NCI-H1417 treated with DMSO at 0.1 percent for 48 hours (cell line): ENCODE results near the gene LPCAT3.
"Not testable (repeated sequence)": the region's sequence is repeated elsewhere in the genome, so short reads cannot be mapped to it uniquely, and the experiment has no call there.

Source experiments
- DNase-seq: peaks from one replicate; lab custom pipeline; 2025; lab: John Stamatoyannopoulos, UW

LPCAT3 gene

DNA sequence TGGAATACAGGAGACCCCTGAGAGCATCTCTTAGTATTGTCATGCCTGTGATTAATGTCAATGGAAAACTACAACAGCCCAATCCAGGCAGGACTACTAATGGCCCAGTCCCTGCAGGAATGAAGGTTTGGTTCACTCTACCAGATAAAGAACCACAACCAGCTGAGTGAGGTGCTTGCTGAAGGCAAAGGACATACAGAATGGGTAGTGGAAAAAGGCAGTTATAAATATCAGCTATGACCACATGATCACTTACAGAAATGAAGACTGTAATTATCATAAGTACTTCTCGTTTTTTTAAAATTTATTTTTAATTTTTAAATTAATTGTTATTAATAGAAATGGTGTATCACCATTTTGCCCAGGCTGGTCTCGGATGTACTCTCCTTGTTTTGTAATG lies 17.2 kb upstream of the LPCAT3 start:
- DNase-seq, result no peak

DNA sequence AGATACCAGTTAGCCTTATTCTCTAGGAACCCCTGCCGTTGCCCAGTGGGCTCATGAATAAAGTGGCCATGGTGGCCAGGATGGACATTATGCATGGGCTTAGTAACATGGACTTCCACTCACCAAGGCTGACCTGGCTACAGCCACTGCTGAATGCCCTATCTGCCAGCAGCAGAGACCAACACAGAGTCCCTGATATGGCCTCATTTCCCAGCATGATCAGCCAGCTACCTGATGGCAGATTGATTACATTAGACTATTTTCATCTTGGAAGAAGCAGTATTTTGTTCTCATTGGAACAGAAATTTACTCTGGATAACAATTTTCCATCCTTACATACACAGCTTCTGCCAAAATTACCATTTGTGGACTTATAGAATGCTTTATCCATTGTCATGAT lies 16.2 kb upstream of the LPCAT3 start:
- no peak for DNase-seq

DNA sequence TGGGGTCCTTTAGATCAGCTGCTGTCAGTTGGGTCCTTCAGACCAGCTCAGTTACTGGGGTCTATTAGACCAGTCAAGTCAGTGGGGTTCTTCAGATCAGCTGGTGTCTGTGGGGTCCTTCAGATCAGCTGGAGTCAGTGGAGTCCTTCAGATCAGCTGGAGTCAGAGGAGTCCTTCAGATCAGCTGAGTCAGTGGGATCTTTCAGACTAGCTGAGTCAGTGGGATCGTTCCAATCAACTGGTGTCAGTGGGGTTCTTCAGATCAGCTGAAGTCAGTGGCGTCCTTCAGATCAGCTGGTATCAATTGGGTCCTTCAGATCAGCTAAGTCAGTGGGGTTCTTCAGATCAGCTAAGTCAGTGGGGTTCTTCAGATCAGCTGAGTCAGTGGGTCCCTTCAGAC lies 14.7 kb upstream of the LPCAT3 start:
- DNase-seq, result no peak

DNA sequence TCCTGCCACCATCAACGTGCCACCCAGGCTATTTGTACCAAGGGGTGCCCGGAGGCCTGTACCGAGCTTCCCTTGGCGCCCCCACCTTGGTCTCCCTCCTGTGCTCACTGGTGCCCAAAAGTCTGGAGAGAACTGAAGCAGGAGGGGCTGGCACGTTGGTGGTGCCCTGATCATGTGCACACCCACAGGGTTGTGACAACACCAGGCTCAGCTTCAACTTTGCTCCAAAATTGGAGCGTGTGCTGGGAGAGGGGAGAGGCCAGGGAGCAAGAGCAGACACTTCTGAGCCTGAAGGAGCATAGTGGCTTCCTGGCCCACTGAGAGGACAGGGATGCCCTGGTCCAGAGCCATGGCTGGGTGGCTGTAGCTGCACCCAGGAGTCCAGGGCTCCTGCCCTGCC lies 13.0 kb upstream of the LPCAT3 start:
- no peak for DNase-seq

DNA sequence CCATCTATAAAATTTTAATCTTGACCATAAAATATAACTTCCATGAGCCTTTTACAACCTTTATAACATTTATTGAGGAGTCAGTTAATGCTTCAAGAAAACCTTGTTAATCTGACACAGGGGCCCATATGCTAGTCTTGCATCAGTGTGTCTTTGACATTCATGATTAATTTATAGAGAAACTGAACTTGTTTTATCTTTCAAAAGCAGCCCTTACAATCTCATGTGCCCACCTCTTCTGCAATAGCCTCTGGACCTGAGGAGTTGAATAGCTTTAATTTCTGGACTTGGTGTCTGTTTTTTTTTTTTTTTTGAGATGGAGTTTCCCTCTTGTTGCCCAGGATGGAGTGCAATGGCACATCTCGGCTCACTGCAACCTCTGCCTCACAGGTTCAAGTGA lies 8.6 kb upstream of the LPCAT3 start:
- no peak for DNase-seq

DNA sequence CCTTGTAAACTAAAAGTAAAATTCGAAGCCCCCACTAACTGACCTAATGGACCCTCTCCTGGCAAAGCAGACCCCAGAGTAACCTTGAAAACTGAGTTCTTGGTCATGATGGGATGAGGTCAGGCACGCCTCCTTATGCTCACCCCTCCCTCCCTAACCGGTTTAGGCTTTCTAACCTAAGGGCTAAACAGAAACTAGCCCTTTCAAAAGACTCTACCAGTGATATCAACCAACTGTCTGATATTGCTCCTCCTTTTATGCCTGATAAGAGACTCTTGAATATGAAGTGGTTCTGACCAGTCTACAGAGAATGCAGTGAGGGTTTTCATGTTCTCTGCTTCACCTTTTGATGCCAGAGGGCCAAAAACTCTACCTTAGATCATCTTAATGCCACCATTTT lies 4.8 kb upstream of the LPCAT3 start:
- no peak for DNase-seq

DNA sequence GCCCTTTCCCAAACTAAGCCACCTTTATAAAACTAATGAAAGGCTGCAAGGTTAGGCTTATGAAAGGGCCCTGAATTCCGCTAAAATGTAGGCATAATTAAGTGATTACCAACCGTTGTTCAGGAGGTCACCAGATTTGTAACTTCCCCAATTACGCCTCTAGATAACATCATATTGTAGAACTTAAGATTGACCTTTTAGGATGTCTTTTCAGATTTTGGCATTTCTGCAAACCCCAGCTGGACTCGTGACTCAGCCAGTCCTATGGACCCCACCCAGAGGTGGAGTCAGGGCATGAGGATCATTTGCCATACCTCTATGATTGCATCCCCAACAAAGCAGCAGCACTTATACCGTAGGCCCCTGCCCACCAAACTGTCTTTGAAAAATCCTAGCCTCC lies 3.7 kb upstream of the LPCAT3 start:
- DNase-seq, result no peak

DNA sequence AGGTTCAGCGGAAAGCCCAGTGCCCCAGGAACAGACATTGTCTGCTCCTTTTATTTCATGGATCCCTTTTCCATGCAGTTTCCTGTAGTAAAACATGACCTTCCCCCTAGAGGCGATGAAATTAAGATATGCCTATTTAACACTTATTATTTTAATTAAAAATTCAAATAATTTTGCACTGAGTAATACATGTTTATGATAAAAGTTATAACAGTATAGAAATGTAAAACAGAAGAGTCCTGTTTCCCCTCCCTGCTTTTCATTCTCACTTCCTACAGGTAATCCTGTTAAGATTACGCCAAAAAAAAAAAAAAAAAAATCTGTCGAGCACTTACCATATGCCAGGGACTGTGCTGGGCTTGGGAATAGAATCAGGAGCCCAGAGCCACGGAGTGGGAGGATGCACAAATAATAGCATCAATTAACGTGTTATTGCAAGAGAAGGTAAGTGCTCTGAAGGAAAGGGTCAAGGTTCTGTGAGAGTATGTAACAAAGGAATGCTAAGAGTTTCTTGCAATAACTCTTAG lies 830 bp upstream of the LPCAT3 start:
- no peak for DNase-seq

DNA sequence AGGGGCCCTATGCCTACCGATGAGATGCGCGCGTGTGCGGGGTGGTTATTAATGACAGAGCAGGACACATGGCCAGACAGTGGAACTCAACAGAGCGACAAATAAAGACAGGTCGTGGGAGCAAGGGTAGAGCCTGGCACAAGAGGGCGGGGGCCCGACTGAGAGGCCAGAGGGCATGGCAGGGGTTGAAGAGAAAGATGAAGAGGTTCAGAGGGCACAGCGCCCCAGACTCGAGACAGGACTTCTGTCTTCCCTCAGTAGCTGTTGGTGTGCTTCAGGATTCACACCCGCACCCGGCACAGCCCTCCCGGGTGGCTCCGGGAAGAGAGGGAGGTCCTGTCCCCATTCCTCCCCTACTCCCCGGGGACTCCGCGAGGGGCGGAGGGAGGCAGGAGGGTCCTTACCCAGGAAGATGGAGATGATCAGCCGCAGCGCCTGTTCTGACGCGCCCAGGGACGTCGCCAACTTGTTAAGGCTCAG lies 366 bp downstream of the LPCAT3 start:
- DNase-seq, result no peak

DNA sequence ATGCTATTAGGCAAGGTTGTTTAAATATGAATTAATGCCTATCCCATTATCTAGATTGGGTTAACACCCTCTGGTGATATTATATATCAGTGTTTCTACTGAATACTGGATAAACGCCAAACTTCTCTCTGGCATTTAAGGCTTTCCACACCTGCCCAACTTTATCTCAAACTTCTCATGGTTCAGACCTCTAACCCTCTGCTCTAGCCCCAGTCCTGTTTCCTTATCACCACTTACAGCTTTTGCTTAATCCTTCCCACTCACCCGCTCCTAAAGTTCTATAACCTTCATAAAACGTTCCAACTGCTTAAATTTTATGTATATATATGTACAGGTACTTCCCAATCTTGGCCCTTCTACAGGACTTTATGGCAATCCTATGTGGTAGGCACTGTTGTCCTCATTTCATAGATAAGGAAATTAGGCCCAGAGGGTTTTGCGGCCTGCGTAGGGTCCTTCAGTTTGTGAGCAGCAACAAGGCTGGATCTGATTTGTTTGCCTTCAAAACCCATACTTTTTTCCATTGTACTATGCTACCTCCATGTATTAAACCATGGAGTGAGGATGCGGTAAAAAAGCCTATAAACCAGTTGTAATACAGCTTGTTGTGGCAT lies 1.2 kb downstream of the LPCAT3 start:
- DNase-seq, result no peak

DNA sequence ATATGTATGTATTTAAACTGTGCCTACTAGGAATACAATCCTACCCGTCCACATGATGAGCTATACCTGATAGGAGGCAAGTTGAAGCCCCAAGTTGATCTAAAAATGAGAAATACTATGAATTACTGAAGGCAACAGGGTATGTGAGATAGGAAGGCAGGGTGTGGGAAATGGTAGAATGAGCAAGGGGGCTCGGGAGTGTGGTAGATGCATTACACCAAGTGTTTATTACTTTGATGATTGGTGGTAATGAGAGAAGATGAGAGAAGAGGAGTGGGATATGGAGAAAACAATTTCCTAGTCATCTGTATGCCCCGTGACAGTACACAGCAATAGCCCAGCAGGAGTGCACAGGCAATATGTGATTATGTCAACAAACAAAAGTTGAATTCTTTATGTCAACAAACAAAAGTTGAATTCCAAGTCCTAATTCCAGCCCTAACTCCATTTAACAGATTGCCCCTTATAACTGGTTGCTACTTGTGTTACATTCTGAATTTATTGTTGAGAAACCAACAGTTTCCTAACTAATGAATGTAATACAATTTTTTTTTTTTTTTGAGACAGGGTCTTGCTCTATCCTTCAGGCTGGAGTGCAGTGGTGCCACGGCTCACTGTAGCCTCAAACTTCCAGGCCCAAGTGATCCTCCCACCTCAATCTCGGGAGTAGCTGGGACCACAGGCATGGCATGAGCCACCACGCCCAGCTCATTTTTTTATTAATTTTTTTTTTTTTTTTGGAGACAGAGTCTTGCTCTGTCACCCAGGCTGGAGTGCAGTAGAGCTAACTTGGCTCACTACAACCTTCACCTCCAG lies 2.5 kb downstream of the LPCAT3 start:
- DNase-seq, result no peak

DNA sequence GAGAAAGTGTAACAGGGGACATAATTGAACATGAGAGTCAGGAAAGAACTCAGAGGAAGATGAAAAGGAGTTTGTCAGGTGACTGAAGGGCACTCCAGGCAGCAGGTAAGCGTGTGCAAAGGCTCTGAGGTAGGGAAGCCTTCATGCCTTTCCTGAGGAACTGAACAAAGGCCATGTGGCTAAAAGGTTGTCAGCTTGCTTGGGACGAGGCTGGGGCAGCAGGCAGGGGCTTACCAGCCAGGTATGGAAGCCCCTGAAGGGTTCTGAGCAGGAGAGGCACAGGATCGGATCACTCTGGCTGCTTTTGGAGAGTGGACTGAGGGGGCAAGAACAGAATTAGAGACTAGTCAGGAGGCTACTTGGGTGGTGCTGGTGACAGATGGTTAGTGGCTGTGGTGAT lies 5.2 kb downstream of the LPCAT3 start:
- no peak for DNase-seq

DNA sequence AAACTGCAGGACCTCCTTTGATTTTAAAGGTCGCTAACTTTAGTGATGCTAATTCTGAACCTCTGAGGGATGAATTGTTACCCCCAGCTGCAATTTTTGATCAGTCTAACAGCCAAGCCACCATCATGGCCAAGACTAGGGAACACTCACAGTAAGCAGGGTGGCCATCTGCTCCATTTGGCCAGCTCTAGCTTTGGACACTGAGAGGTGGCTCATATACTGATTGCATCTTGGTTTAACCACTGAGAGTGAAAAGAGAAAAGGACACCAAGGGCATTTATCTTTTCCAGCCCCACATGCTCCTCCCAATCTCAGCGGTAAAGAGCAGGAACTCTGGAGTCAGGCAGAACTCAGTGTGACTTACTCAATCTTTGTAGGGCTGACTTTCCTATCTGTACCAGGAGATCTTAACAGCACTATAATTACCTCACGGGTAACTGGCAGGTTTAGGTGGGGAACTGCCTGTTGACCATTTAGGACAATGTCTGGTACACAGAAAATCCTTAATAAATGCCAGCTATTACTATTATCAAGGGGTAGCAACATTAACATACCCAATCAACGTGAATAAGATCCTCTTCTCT lies 6.2 kb downstream of the LPCAT3 start:
- DNase-seq, result no peak

DNA sequence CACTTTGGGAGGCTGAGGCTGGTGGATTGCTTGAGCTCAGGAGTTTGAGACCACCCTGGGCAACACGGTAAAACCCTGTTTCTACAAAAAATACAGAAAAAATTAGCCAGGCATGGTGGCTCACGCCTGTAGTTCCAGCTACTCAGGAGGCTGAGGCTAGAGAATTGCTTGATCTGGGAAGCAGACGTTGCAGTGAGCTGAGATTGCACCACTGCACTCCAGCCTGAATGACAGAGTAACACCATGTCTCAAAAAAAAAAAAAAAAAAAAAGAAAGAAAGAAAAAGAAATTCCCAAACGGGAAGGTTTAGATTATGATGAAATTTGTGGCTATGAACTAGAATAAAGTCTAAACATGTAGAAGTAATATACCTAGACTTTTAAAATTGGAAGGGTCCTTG lies 6.9 kb downstream of the LPCAT3 start:
- not testable (repeated sequence) for DNase-seq

DNA sequence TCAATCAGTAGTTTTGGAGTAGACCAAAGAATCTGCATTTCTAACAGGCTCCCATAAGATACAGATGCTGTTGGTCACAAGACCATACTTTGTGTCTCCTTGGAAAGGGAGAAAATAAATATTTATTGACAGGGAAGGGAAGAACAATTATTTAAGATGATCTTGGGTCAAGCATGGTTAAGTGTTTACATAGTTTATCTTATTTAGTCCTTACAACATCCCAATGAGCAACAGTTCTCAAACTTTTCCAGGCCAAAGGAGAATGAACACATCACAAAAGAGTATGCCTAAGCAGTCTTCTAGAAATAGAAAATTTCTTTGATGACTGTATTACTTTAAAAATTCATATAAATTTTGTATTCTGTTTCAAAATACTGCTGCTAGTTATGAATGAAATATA lies 8.8 kb downstream of the LPCAT3 start:
- no peak for DNase-seq

DNA sequence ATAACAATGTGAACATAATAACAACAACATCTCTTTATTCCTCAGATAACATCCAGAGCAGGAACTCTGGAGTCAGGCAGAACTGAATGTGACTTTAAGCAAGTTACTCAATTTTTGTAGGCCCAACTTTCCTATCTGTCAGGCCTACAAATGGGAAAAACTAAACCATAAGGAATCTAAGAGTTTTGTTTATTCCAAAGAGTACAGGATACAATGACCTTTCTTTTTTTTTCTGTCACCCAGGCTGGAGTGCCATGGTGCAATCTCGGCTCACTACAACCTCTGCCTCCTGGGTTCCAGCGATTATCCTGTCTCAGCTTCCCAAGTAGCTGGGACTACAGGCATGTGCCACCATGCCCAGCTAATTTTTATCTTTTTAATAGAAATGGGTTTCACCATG lies 9.4 kb downstream of the LPCAT3 start:
- DNase-seq, result no peak

DNA sequence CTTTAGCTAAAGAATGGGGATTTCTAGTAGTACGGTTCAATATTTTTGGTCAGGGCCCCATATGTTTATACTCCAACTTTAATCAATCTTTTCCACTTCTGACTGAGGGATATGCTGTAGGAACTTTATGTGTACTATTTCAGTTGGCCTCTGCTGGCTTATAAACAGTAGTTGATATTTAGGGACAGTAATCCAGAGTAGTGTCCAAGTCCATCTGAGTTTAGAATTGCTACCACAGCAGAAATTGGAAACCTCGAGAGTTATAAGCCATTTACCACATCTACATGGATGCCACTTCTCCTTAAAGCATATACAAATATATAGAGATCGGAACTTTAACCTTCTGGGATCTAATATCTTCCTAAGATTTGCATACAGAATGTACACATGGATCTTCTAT lies 11.6 kb downstream of the LPCAT3 start:
- no peak for DNase-seq

DNA sequence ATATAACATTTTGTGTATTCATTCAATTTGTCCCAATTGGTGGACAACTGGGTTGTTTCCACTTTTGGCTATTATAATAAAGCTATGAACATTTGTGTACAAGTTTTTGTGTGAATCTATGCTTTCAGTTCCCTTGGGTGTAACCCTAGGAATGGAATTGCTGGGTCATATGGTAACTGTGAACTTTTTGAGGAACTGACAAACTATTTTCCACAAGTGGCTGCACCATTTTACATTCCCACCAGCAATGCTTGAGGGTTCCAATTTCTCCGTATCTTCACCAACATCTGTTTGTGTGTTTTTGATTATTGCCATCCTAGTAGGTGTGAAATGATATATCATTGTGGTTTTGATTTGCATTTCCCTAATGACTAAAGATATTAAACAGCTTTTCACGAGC lies 13.0 kb downstream of the LPCAT3 start:
- no peak for DNase-seq

DNA sequence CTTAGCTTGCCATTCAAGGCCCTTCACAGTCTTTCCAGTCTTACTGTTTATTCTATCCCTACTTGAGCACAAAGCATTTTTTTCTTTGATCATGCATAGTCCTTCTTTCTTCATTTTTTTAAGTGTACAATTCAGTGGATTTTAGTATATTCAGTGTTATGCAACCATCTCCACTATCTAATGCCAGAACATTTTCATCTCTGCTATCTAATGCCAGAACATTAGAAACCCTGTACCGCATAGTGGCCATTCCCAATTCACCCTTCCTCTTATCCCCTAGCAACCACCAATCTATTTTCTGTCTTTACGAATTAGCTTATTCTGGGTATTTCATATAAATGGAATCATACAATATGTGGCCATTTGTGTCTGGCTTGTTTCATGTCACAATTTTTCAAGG lies 13.4 kb downstream of the LPCAT3 start:
- no peak for DNase-seq

DNA sequence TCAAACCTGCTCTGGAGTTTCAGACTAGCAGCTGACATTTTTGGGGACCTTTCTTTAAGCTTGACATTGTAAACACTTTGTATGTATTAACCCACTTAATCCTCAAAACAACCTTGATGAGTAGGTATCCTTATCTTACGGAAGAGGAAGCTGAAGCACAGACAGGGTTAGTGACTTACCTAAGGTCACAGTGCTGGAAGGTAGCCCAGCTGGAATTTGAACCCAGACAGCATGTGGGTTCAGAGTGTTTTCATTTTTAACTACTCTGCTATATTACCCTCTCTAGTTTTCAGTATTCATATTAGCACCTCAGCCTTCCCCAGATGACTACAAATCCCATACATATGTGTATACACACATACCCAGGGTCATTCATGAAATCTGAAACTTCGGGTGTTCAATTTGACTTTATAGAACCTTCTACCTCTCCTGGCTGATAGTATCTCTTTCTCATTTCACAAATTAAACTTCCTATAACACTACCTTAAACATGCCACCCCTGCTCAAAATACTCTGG lies 13.9 kb downstream of the LPCAT3 start:
- DNase-seq, result no peak

DNA sequence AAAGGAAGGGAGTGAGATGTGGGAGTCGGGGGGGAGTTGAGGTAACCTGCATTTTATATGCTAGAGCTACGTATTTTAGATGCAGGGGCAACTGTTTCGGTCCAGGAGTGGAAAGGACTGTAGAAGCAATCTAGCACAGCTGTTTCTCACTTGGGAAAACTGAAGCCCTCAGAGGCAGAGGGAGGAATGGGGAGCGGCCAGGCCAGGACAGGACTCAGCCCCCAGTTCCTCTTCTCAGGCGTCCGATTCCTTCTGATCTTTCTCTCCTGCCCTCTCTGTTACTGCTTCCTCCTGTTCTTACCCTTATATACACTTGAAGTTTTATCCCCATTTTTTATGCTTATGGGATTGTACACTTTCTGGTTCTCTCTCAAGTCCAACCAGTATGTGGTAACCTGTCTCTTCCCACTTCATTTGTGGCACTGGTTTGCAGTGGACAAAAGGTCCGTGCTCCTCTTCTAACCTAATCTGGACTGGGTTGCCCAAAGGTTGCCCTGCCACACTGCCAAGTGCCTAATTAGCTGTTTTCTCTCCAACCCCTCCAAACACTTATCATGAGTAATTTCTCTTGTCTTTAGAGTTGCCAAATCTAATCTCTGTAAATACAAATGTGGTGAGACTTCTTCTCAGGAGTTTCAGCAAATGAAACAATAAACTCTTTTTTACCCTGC lies 16.2 kb downstream of the LPCAT3 start:
- DNase-seq, result no peak

DNA sequence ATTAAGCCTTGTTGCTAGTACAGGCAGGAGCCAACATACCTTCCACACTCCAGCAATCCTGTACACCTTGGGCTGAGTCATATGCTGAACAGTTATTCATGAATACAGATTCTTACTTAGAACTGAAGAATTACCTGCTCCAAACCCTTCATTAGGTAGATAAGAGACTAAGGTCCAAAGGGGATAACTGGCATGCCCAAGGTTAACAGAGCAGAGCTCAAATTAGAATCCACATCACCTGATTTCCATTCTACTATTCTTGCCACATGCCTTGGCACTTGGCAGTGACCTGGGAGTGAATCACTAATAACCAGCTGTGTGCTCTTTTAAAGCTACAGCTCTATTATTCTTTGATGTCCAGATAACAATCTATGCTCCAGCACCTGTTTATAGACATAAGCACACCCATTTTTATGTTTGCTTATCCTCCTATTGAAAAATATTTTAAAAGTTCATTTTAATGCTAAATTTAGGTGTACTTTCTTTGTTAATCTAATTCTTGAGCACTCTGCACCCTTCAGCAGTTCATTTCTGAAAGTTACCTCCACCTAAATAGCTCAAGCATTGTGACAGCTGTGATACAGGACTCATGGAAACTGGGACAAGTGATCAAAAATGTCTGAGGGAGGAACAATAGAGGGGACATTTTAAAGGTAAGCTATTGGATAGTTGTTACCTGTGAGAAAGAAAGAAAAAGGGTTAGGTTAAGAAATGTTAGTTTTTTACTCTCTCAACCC lies 19.4 kb downstream of the LPCAT3 start:
- DNase-seq, result no peak
